Measurements from ENCODE around the gene MGAT5B.

DNA sequence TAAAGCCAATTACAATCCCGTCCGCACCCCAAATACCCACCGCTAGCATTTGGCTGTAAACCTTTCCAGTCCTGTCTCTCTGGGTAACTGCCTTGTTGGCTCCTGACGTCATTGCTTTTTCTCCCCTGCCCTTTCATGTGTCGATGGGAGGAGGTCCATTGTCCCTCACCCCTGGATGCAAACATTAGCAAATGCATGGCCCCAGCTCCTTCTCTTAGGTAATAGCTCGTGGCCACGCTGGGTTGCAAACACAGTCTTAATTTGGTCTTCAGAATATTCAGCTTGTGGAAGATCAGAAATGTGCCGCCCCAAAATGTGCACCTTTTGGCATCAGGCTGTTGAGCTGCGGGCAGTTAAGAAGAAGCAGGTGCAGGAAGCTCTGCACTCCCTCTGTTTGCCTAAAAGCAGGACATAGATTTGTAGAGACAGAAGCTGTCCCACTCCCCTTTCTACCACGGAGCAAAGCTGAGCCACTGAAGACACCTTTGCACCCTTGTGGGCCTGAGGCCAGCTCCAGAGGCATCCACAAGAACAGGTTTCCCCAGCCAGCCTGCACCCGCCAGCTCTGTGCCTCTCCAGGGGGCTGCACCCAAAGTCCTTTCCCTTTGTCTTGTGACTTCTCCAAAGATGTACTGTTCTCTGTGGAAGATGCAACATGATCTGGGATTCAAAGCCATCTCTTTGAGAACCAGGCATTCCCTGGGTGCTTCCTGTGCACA lies 127.3 kb downstream of the MGAT5B start:
- TF ChIP-seq, protein P1, sequence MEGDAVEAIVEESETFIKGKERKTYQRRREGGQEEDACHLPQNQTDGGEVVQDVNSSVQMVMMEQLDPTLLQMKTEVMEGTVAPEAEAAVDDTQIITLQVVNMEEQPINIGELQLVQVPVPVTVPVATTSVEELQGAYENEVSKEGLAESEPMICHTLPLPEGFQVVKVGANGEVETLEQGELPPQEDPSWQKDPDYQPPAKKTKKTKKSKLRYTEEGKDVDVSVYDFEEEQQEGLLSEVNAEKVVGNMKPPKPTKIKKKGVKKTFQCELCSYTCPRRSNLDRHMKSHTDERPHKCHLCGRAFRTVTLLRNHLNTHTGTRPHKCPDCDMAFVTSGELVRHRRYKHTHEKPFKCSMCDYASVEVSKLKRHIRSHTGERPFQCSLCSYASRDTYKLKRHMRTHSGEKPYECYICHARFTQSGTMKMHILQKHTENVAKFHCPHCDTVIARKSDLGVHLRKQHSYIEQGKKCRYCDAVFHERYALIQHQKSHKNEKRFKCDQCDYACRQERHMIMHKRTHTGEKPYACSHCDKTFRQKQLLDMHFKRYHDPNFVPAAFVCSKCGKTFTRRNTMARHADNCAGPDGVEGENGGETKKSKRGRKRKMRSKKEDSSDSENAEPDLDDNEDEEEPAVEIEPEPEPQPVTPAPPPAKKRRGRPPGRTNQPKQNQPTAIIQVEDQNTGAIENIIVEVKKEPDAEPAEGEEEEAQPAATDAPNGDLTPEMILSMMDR (IDR thresholded peaks at IDR 0.05; ENCODE audit: low read depth, low read length, missing input control): no peak
- TF ChIP-seq, protein P2, sequence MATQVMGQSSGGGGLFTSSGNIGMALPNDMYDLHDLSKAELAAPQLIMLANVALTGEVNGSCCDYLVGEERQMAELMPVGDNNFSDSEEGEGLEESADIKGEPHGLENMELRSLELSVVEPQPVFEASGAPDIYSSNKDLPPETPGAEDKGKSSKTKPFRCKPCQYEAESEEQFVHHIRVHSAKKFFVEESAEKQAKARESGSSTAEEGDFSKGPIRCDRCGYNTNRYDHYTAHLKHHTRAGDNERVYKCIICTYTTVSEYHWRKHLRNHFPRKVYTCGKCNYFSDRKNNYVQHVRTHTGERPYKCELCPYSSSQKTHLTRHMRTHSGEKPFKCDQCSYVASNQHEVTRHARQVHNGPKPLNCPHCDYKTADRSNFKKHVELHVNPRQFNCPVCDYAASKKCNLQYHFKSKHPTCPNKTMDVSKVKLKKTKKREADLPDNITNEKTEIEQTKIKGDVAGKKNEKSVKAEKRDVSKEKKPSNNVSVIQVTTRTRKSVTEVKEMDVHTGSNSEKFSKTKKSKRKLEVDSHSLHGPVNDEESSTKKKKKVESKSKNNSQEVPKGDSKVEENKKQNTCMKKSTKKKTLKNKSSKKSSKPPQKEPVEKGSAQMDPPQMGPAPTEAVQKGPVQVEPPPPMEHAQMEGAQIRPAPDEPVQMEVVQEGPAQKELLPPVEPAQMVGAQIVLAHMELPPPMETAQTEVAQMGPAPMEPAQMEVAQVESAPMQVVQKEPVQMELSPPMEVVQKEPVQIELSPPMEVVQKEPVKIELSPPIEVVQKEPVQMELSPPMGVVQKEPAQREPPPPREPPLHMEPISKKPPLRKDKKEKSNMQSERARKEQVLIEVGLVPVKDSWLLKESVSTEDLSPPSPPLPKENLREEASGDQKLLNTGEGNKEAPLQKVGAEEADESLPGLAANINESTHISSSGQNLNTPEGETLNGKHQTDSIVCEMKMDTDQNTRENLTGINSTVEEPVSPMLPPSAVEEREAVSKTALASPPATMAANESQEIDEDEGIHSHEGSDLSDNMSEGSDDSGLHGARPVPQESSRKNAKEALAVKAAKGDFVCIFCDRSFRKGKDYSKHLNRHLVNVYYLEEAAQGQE (IDR thresholded peaks at IDR 0.05): no peak
- TF ChIP-seq, protein P3, sequence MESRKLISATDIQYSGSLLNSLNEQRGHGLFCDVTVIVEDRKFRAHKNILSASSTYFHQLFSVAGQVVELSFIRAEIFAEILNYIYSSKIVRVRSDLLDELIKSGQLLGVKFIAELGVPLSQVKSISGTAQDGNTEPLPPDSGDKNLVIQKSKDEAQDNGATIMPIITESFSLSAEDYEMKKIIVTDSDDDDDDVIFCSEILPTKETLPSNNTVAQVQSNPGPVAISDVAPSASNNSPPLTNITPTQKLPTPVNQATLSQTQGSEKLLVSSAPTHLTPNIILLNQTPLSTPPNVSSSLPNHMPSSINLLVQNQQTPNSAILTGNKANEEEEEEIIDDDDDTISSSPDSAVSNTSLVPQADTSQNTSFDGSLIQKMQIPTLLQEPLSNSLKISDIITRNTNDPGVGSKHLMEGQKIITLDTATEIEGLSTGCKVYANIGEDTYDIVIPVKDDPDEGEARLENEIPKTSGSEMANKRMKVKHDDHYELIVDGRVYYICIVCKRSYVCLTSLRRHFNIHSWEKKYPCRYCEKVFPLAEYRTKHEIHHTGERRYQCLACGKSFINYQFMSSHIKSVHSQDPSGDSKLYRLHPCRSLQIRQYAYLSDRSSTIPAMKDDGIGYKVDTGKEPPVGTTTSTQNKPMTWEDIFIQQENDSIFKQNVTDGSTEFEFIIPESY (IDR thresholded peaks at IDR 0.05): no peak
- TF ChIP-seq, protein P4, sequence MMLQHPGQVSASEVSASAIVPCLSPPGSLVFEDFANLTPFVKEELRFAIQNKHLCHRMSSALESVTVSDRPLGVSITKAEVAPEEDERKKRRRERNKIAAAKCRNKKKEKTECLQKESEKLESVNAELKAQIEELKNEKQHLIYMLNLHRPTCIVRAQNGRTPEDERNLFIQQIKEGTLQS (IDR thresholded peaks at IDR 0.05): no peak
- TF ChIP-seq HNF4A (conservative IDR thresholded peaks at IDR 0.05) (no peak), HNF4G (IDR thresholded peaks at IDR 0.05) (no peak), FOXA1 (IDR thresholded peaks at IDR 0.05) (no peak), YY1 (IDR thresholded peaks at IDR 0.05) (no peak), JUND (IDR thresholded peaks at IDR 0.05) (no peak), RAD21 (IDR thresholded peaks at IDR 0.05) (no peak), TAF1 (conservative IDR thresholded peaks at IDR 0.05) (no peak)
- TF ChIP-seq, protein P5, sequence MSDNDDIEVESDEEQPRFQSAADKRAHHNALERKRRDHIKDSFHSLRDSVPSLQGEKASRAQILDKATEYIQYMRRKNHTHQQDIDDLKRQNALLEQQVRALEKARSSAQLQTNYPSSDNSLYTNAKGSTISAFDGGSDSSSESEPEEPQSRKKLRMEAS (IDR thresholded peaks at IDR 0.05): no peak
